ENCODE measurements around the gene NUP93. TPM values are rescaled to one million over a fixed set of nuclear protein-coding genes. Genes with fewer than 3 reads are reported as not detected.
A peak's percentile ranks its signal among the peaks of the same experiment; 100 is the strongest.

The NUP93 gene
- total RNA-seq, 1 experiment from 2014 or later, result 165 TPM

DNA sequence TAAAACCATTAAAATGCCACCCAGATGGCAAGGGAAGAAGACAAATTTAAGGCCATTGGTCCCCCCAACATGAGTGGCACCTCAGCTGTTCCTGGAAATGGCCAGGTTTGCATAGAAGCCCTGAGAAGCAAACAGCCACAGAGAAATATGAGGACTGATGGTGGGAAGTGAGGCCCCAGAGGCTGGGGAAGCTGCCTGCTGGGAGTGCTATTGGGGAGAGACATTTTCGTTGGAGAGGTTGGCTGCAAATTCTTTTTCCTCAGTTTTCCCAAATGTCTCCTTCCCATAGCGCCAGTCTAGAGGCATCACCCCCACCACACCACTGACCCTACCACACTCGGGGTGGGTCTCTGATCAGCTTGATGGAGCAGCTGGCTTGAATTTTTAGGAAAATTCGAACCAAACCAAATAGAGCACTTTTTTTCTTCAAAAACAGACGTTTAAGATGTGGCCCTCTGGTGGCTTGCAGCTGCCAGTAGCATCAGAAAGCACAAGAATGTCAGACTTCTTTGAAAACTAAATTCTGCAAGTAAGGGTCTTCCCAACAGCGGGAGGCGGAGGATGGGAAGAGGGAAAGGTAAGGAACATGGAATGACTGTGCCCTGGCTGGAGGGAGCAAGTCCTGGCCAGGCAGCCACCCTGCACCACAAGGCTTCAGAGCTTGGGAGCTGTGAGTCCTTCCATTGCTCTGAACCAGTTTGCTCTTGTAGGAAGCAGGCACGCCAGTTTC lies 121.9 kb downstream of the NUP93 start:
- Histone ChIP-seq H4K91ac (ENCODE audit: insufficient read length, low read depth, low read length) (no peak overlapping the region), H3K27me3 (ENCODE audit: insufficient read depth, low read length) (no peaks in the 10 kb centered on the region), H2BK12ac (ENCODE audit: insufficient read length, low read depth, low read length) (no peak overlapping the region), H3K56ac (ENCODE audit: insufficient read length, low read depth, low read length) (no peak overlapping the region), H3K23me2 (ENCODE audit: insufficient read length, low read depth, low read length, poor library complexity, severe bottlenecking) (no peaks in the 10 kb centered on the region), H3K4me2 (ENCODE audit: insufficient read depth, insufficient read length, low read length) (no peak overlapping the region), H2BK15ac (ENCODE audit: low read depth, low read length) (no peak overlapping the region), H3T11ph (ENCODE audit: low read length) (no peak overlapping the region), H3K18ac (ENCODE audit: insufficient read length, low read depth, low read length) (no peak overlapping the region), H3K9ac (ENCODE audit: extremely low read depth, insufficient read length, low read length) (no peak overlapping the region), H3K23ac (ENCODE audit: insufficient read length, low read depth, low read length) (no peak overlapping the region), H4K5ac (ENCODE audit: insufficient read length, low read depth, low read length) (no peak overlapping the region), H3K79me1 (ENCODE audit: insufficient read depth, low read depth, low read length, poor library complexity, severe bottlenecking) (no peaks in the 10 kb centered on the region), H2AK5ac (ENCODE audit: insufficient read length, low read length) (no peak overlapping the region), H2AFZ (ENCODE audit: low read length) (peak overlapping the region; percentile 61), H2BK5ac (ENCODE audit: insufficient read length, low read length) (no peak overlapping the region), H2BK120ac (ENCODE audit: low read depth, low read length, poor library complexity, severe bottlenecking) (no peak overlapping the region), H3K4ac (ENCODE audit: low read depth, low read length) (no peak overlapping the region), H3K27ac (ENCODE audit: insufficient read length, low read depth, low read length) (no peak overlapping the region), H3K14ac (ENCODE audit: insufficient read depth, low read length) (no peak overlapping the region), H3K4me1 (ENCODE audit: insufficient read depth, low read length) (0 out of 2 replicates have a peak, but pooled peaks cover 2% of the 10 kb centered on the region), H2BK20ac (ENCODE audit: low read depth, low read length, poor library complexity, severe bottlenecking) (no peak overlapping the region), H3K79me2 (ENCODE audit: insufficient read depth, low read length) (no peaks in the 10 kb centered on the region), H4K8ac (replicated peaks; ENCODE audit: insufficient read length, low read depth, low read length) (no peak overlapping the region), H4K20me1 (ENCODE audit: control insufficient read depth, insufficient read depth, insufficient read length) (no peaks in the 10 kb centered on the region), H3K9me3 (ENCODE audit: control insufficient read depth, low read depth, low read length) (no peaks in the 10 kb centered on the region)
- TF ChIP-seq, protein P1, sequence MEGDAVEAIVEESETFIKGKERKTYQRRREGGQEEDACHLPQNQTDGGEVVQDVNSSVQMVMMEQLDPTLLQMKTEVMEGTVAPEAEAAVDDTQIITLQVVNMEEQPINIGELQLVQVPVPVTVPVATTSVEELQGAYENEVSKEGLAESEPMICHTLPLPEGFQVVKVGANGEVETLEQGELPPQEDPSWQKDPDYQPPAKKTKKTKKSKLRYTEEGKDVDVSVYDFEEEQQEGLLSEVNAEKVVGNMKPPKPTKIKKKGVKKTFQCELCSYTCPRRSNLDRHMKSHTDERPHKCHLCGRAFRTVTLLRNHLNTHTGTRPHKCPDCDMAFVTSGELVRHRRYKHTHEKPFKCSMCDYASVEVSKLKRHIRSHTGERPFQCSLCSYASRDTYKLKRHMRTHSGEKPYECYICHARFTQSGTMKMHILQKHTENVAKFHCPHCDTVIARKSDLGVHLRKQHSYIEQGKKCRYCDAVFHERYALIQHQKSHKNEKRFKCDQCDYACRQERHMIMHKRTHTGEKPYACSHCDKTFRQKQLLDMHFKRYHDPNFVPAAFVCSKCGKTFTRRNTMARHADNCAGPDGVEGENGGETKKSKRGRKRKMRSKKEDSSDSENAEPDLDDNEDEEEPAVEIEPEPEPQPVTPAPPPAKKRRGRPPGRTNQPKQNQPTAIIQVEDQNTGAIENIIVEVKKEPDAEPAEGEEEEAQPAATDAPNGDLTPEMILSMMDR (conservative IDR thresholded peaks at IDR 0.05), result peak; percentile 70
- Mint-ChIP-seq H3K36me3 (ENCODE audit: insufficient read depth in 1 of 3, low read depth in 3 of 3) (peaks cover 0 to 3% (median 1%) of the 10 kb centered on the region in 3 experiments; a peak in 1 of 7 replicates), H3K4me1 (peaks cover 20 to 22% of the 10 kb centered on the region in 2 experiments), H3K9me3 (no peaks in the 10 kb centered on the region; a peak in 1 of 5 replicates), H3K27ac (peak overlapping the region in 1 of 3 experiments; percentile 62; a peak in 1 of 7 replicates), H3K27me3 (ENCODE audit: low read depth) (no peaks in the 10 kb centered on the region; the same call in none of the 2 replicates), H3K4me3 (no peak overlapping the region)
- WGBS (ENCODE audit: extremely low coverage, insufficient read length, low lambda C conversion rate), result no CpG with 5 or more reads among the region's 8 CpGs
- peak; percentile 65 for DNase-seq

Measured in H9 (cell line).